Keratinocyte (primary cell): Measurements from ENCODE around the gene FXYD5. TPM values are rescaled to one million over a fixed set of nuclear protein-coding genes. Genes with fewer than 3 reads are reported as not detected.

ENCODE experiments used
- DNase-seq: peaks from one replicate; pipeline ENCODE4 v3.0.0-alpha.2; 2011; ENCODE audit warnings: low read depth, missing footprints, low spot score
- FAIRE-seq: peaks from 2 replicates; lab custom pipeline; 2011; peaks lifted over from hg19 to GRCh38; lab: Jason Lieb, UNC
- H2AFZ ChIP-seq: 2 replicates; pipeline ENCODE4 v1.6.0; 2012; ENCODE audit warnings: low read length, control low read depth, inconsistent platforms; ENCODE audit not compliant: control insufficient read depth
- H3K27ac ChIP-seq: 2 replicates; pipeline ENCODE4 v1.5.1; 2011; ENCODE audit warnings: low read length; ENCODE audit not compliant: control insufficient read depth, insufficient read depth
- H3K27me3 ChIP-seq: 3 replicates; pipeline ENCODE4 v1.6.0; 2011; ENCODE audit warnings: low read length; ENCODE audit not compliant: control insufficient read depth, insufficient read depth; ENCODE audit errors: extremely low read depth
- H3K36me3 ChIP-seq, 2 experiments: 2 replicates in 1 of 2; 3 replicates in 1 of 2; pipeline ENCODE4 v1.5.1; 2011; ENCODE audit warnings: low read length in 2 of 2, mild to moderate bottlenecking in 1 of 2; ENCODE audit not compliant: control insufficient read depth in 2 of 2, insufficient read depth in 2 of 2; ENCODE audit errors: extremely low read depth in 1 of 2
- H3K4me1 ChIP-seq: 3 replicates; pipeline ENCODE4 v1.5.1; 2011; ENCODE audit warnings: low read length; ENCODE audit not compliant: control insufficient read depth, insufficient read depth; ENCODE audit errors: extremely low read depth
- H3K4me2 ChIP-seq: 3 replicates; pipeline ENCODE4 v1.6.0; 2011; ENCODE audit warnings: low read depth, low read length; ENCODE audit not compliant: control insufficient read depth, insufficient read depth; ENCODE audit errors: extremely low read depth
- H3K4me3 ChIP-seq, 3 experiments: fragments of 200-600 bp in 1 of 3; sonication (generic) in 1 of 3; 2 replicates in 2 of 3; 3 replicates in 1 of 3; pipeline ENCODE4 v1.5.1; 2011 to 2016; ENCODE audit warnings: low read length in 3 of 3, mild to moderate bottlenecking in 3 of 3, control low read depth in 2 of 3, inconsistent platforms in 1 of 3, low read depth in 1 of 3, mixed read lengths in 1 of 3, mixed run types in 1 of 3, moderate library complexity in 1 of 3; ENCODE audit not compliant: control insufficient read depth in 2 of 3, insufficient read depth in 2 of 3; ENCODE audit errors: extremely low read depth in 1 of 3
- H3K79me2 ChIP-seq: 2 replicates; pipeline ENCODE4 v1.6.0; 2012; ENCODE audit warnings: low read length; ENCODE audit not compliant: control insufficient read depth, insufficient read depth
- H3K9ac ChIP-seq: 3 replicates; pipeline ENCODE4 v1.6.0; 2011; ENCODE audit warnings: low read length; ENCODE audit not compliant: control insufficient read depth, insufficient read depth; ENCODE audit errors: extremely low read depth
- H3K9me1 ChIP-seq: 3 replicates; pipeline ENCODE4 v1.6.0; 2011; ENCODE audit warnings: low read length; ENCODE audit not compliant: control insufficient read depth, insufficient read depth; ENCODE audit errors: extremely low read depth
- H3K9me3 ChIP-seq: 2 replicates; pipeline ENCODE4 v1.5.1; 2012; ENCODE audit warnings: low read depth, low read length; ENCODE audit not compliant: control insufficient read depth
- H4K20me1 ChIP-seq: 3 replicates; pipeline ENCODE4 v1.6.0; 2011; ENCODE audit warnings: low read length; ENCODE audit not compliant: control insufficient read depth, insufficient read depth; ENCODE audit errors: extremely low read depth
- CTCF ChIP-seq, 3 experiments: IDR thresholded peaks in 1 of 3; conservative IDR thresholded peaks in 1 of 3; optimal IDR thresholded peaks in 1 of 3; 2 replicates in 2 of 3; 3 replicates in 1 of 3; pipeline versions ENCODE3 to v1.5.1; 2011; ENCODE audit warnings: low read length in 3 of 3, mild to moderate bottlenecking in 3 of 3, moderate library complexity in 2 of 3, control low read depth in 1 of 3, inconsistent platforms in 1 of 3; ENCODE audit not compliant: insufficient read depth in 2 of 3; ENCODE audit errors: extremely low read depth in 1 of 3
- EZH2 ChIP-seq: IDR thresholded peaks from one replicate; pipeline ENCODE4 v1.6.1; 2012; ENCODE audit warnings: inconsistent platforms, mild to moderate bottlenecking, low read length, moderate library complexity
- dilution Hi-C: fragments of 300-500 bp; cut with MboI; formaldehyde crosslinking; loops from one replicate; pipeline ENCODE4 v1.7.0; 2020; ENCODE audit warnings: low sequenced_read_pairs; ENCODE audit not compliant: extremely low pct_ligation_motif_present
- polyA plus RNA-seq, 5 experiments: library from polyadenylated mRNA; depleted of rRNA in 3 of 5; stranded (reverse) in 3 of 5; stranded (forward) in 1 of 5; unstranded in 1 of 5; fragments of >200 nt; gene quantifications; 1 replicate in 1 of 5; 2 replicates in 3 of 5; 3 replicates in 1 of 5; pipeline versions ENCODE4 v1.2.1 to v1.2.3, GENCODE V29; 2011 to 2012; ENCODE audit warnings: missing spikeins in 2 of 5, low read depth in 1 of 5, low replicate concordance in 1 of 5

Gene FXYD5
- polyA plus RNA-seq, 1 donor (not counting 4 experiments of a cell fraction or from before 2014, with no cell fraction given) = 122 TPM

DNA sequence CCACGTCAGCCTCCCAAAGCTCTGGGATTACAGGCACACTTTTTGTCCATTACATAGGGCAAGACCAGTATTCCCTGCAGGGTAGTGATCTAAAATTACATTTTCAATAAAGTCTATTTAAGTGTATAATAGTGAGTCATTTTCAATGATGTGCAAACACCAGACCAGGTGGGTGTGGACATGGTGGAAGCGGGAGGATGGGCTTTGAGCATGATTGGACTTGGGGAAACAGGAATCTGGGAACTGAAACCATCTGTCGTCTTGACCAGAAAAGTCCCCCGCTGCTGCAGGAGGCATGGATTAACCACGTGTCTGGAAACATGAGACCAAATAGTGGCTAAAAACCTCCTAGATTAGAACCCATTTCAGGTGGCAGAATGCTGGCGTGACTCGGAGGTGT, 34.0 kb upstream of the FXYD5 start:
- peak; percentile 92 for DNase-seq
- H3K27ac ChIP-seq = peak overlapping the region; percentile 87
- H3K4me1 ChIP-seq = peaks cover 82% of the 10 kb centered on the region
- H3K4me3 ChIP-seq = peak overlapping the region in 1 of 3 experiments; percentile 43
- peak overlapping the region; percentile 74 for H3K4me2 ChIP-seq
- no peaks in the 10 kb centered on the region for H3K9me1 ChIP-seq
- no peak overlapping the region for H2AFZ ChIP-seq
- FAIRE-seq = peak; percentile 94
- dilution Hi-C loops = no loop called here
- no peak for TF ChIP-seq CTCF (optimal IDR thresholded peaks at IDR 0.05 in 1 of 3, IDR thresholded peaks at IDR 0.05 in 1 of 3, conservative IDR thresholded peaks at IDR 0.05 in 1 of 3; ENCODE audit: extremely low read depth in 1 of 3, insufficient read depth in 2 of 3, low read length in 3 of 3)
- TF ChIP-seq EZH2 = no peak
- no peaks in the 10 kb centered on the region for H3K27me3 ChIP-seq
- H3K9ac ChIP-seq = peak overlapping the region; percentile 74
- H3K36me3 ChIP-seq = peaks cover 7 to 19% of the 10 kb centered on the region in 2 experiments
- peaks cover 38% of the 10 kb centered on the region for H3K79me2 ChIP-seq
- no peaks in the 10 kb centered on the region for H4K20me1 ChIP-seq
- no peaks in the 10 kb centered on the region for H3K9me3 ChIP-seq

- Histone ChIP-seq H3K4me3 (peak overlapping the region in 1 of 3 experiments; percentile 43), H4K20me1 (no peaks in the 10 kb centered on the region), H3K4me2 (peak overlapping the region; percentile 74), H3K9ac (peak overlapping the region; percentile 74), H2AFZ (no peak overlapping the region), H3K9me1 (no peaks in the 10 kb centered on the region), H3K9me3 (no peaks in the 10 kb centered on the region), H3K27ac (peak overlapping the region; percentile 87), H3K79me2 (peaks cover 36% of the 10 kb centered on the region), H3K4me1 (peaks cover 82% of the 10 kb centered on the region), H3K27me3 (no peaks in the 10 kb centered on the region), H3K36me3 (peaks cover 7 to 19% of the 10 kb centered on the region in 2 experiments)
- DNase-seq (no peak), FAIRE-seq (no peak)
- TF ChIP-seq EZH2 (no peak), CTCF (optimal IDR thresholded peaks at IDR 0.05 in 1 of 3, IDR thresholded peaks at IDR 0.05 in 1 of 3, conservative IDR thresholded peaks at IDR 0.05 in 1 of 3; ENCODE audit: extremely low read depth in 1 of 3, insufficient read depth in 2 of 3, low read length in 3 of 3) (no peak)
- dilution Hi-C loops = no loop called here
Measured at GRCh38 chr19:35120898-35121297, 33.6 kb upstream of the FXYD5 start.
